Lung (tissue), 12 donors: Measurements from ENCODE around the gene CHMP6. TPM values are rescaled to one million over a fixed set of nuclear protein-coding genes. Genes with fewer than 3 reads are reported as not detected.

Experiments used
- ATAC-seq: fragments of 200-7000 bp; cut with Tn5 transposase; one replicate; pipeline ENCODE4 v1.9.1; 2020; ENCODE audit warnings: moderate number of reproducible peaks; ENCODE audit not compliant: insufficient read depth, low FRiP score
- DNase-seq, 3 donors: peaks; one replicate each; pipeline ENCODE4 v3.0.0-alpha.2; 2013 to 2017
- H3K27ac ChIP-seq, 2 donors: one replicate each; pipeline ENCODE4 v1.5.1; 2013; ENCODE audit warnings: mild to moderate bottlenecking in 2 of 2, moderate library complexity in 2 of 2, control low read depth in 1 of 2, inconsistent platforms in 1 of 2, low read depth in 1 of 2, low read length in 1 of 2
- H3K27me3 ChIP-seq, 3 donors: one replicate each; pipeline ENCODE4 v1.5.1; 2013; ENCODE audit warnings: low read length in 2 of 3; ENCODE audit not compliant: control insufficient read depth in 3 of 3, insufficient read depth in 3 of 3
- H3K36me3 ChIP-seq, 4 donors: one replicate each; pipeline ENCODE4 v1.5.1; 2013; ENCODE audit warnings: low read length in 4 of 4, mild to moderate bottlenecking in 1 of 4, moderate library complexity in 1 of 4; ENCODE audit not compliant: control insufficient read depth in 4 of 4, insufficient read depth in 4 of 4
- H3K4me1 ChIP-seq, 5 donors: one replicate each; pipeline ENCODE4 v1.5.1; 2013; ENCODE audit warnings: low read length in 5 of 5, mild to moderate bottlenecking in 2 of 5, moderate library complexity in 1 of 5; ENCODE audit not compliant: control insufficient read depth in 5 of 5, insufficient read depth in 5 of 5
- H3K4me3 ChIP-seq: one replicate; pipeline ENCODE4 v1.5.1; 2013; ENCODE audit warnings: mild to moderate bottlenecking, control low read depth, moderate library complexity
- H3K9ac ChIP-seq, 2 donors: one replicate each; pipeline ENCODE4 v1.5.1; 2013; ENCODE audit warnings: low read length in 2 of 2, control low read depth in 1 of 2; ENCODE audit not compliant: insufficient read depth in 1 of 2
- H3K9me3 ChIP-seq, 4 donors: one replicate each; pipeline ENCODE4 v1.5.1; 2013; ENCODE audit warnings: low read length in 3 of 4, mild to moderate bottlenecking in 1 of 4, moderate library complexity in 1 of 4; ENCODE audit not compliant: control insufficient read depth in 4 of 4, insufficient read depth in 3 of 4
- WGBS, 2 donors: extraction: QIAGEN DNeasy Blood & Tissue Kit; methylation state at CpG; one replicate each; pipeline ENCODE4 v1.1.7; 2013; 5-methylcytosine and 5-hydroxymethylcytosine counted together
- polyA plus RNA-seq, 2 donors: library from polyadenylated mRNA; stranded (reverse); fragments of 200-250 nt; gene quantifications; one replicate each; pipeline ENCODE4 v1.2.1, GENCODE V29; 2013
- total RNA-seq, 2 donors: library from RNA; depleted of rRNA in 1 of 2; stranded (reverse); fragments of >200 nt in 1 of 2; gene quantifications; one replicate each; pipeline ENCODE4 v1.2.1, GENCODE V29; 2014 to 2021
- TF ChIP-seq, protein P1 (sequence below): IDR thresholded peaks from 2 replicates; pipeline ENCODE4 v1.5.1; 2012; ENCODE audit warnings: mild to moderate bottlenecking; ENCODE audit errors: control extremely low read depth, extremely low read depth
- donor health status: control.
- donor health status: control.
- donor health status: Bipolar disorder and iron deficiency.
- donor health status: healthy.
- donor health status: DM: yes; HTN: yes; CAD: no.

CHMP6 gene
- total and polyA plus RNA-seq, 4 donors, result 18.2 to 36.3 (median 32.2) TPM

DNA sequence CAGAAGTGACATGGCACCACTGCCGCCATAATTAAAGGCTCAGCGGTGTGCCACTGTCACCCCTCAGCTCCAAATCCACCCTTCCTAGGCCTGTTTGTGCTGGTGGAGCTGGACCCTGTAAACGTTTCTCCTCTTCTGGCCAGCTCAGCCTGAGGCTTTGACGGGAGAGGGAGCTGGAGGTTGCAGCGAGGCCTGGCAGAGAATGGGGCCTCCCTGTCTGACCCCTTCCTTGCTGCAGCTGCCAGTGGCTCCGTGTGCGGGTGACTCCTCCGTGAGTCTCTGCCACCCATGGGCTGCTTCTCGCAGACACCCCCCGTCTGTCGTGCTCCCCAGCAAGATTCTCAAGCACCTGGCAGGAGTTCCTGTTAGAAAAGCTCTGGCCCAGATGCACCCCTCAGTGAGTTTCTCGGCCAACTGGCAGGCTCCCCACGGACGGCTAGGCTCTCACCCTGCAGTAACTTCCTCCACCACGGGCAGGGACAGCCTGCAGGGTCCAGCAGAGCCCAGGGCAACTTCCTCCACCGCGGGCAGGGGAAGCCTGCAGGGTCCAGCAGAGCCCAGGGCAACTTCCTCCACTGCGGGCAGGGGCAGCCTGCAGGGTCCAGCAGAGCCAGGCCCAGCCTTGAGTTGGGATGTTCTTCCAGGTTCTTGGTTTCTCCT lies 4.7 kb upstream of the CHMP6 start:
- H3K36me3 ChIP-seq, result no peaks in the 10 kb centered on the region
- H3K27ac ChIP-seq, result no peak overlapping the region
- no peak overlapping the region for H3K9ac ChIP-seq
- no peak for DNase-seq
- WGBS, 2 donors, result 35 to 53% methylated on average over 18 of the region's 18 CpGs
- H3K27me3 ChIP-seq, result peaks cover 0 to 4% (median 0%) of the 10 kb centered on the region in 3 donors
- ATAC-seq, result peak; percentile 16
- TF ChIP-seq, protein P1, sequence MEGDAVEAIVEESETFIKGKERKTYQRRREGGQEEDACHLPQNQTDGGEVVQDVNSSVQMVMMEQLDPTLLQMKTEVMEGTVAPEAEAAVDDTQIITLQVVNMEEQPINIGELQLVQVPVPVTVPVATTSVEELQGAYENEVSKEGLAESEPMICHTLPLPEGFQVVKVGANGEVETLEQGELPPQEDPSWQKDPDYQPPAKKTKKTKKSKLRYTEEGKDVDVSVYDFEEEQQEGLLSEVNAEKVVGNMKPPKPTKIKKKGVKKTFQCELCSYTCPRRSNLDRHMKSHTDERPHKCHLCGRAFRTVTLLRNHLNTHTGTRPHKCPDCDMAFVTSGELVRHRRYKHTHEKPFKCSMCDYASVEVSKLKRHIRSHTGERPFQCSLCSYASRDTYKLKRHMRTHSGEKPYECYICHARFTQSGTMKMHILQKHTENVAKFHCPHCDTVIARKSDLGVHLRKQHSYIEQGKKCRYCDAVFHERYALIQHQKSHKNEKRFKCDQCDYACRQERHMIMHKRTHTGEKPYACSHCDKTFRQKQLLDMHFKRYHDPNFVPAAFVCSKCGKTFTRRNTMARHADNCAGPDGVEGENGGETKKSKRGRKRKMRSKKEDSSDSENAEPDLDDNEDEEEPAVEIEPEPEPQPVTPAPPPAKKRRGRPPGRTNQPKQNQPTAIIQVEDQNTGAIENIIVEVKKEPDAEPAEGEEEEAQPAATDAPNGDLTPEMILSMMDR, result no peak
- H3K4me3 ChIP-seq, result no peak overlapping the region
- peaks cover 0 to 5% (median 0%) of the 10 kb centered on the region in 5 donors for H3K4me1 ChIP-seq
- H3K9me3 ChIP-seq, result no peaks in the 10 kb centered on the region

DNA sequence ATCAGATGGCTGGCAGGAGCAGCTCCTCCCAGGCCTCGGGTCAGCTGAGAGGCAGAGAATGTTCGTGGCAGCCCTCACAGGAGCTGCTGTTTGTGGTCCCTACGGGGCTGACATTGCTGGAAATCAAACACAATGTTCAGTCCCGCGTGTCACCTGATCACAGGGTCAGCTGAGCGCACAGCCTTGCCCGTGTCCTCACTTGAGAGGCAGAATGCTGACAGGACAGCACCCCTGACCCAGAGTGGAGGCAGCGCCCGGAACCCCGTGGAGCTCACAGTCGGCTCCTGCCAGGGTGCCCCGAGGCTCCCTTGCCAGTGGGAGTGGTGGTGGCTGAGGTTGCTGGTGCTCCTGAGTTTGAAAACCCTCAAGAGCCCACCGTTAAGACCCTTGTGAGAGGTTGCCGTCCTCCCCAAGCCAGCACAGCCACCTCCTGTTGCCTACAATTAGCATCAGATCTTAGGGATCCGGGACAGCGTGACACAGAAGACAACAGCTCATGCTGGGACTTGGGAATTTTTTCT lies 3.6 kb upstream of the CHMP6 start:
- H3K27me3 ChIP-seq, result no peaks in the 10 kb centered on the region
- H3K27ac ChIP-seq, result no peak overlapping the region
- WGBS, 2 donors, result 72 to 81% methylated on average over 16 of the region's 16 CpGs
- TF ChIP-seq, protein P1, result no peak
- peaks cover 0 to 11% (median 3%) of the 10 kb centered on the region in 5 donors for H3K4me1 ChIP-seq
- H3K4me3 ChIP-seq, result no peak overlapping the region
- ATAC-seq (no peak), DNase-seq (no peak)
- H3K9me3 ChIP-seq, result no peaks in the 10 kb centered on the region
- no peak overlapping the region for H3K9ac ChIP-seq
- H3K36me3 ChIP-seq, result no peaks in the 10 kb centered on the region

DNA sequence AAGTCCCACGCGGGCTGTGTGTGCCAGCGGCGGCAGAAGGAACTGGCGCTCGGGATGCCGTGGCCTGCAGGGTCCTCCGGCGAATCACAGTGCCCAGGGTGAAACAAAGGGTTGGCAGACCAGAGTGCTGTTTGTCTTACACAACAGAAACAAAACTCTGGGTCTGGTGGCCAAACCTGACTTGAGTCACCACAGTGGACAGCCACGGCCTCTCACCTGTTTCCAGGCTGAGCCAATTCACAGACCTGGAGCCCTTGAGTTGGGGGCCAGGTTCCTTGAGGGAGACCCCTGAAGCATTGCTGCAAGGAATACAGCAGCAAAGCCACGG lies 2.1 kb upstream of the CHMP6 start:
- Histone ChIP-seq H3K4me3 (no peak overlapping the region), H3K36me3 (no peaks in the 10 kb centered on the region), H3K27ac (no peak overlapping the region), H3K4me1 (peaks cover 0 to 19% (median 6%) of the 10 kb centered on the region in 5 donors), H3K9ac (no peak overlapping the region), H3K9me3 (no peaks in the 10 kb centered on the region), H3K27me3 (no peaks in the 10 kb centered on the region)
- ATAC-seq (no peak), DNase-seq (no peak)
- TF ChIP-seq, protein P1, result no peak
- 58 to 66% methylated on average over 11 of the region's 11 CpGs for WGBS, 2 donors
